M059J (cell line): ENCODE data around the gene PACS2. TPM values are rescaled to one million over a fixed set of nuclear protein-coding genes. Genes with fewer than 3 reads are reported as not detected.
"Not testable (repeated sequence)": the region's sequence is repeated elsewhere in the genome, so short reads cannot be mapped to it uniquely, and the experiment has no call there.

Source experiments
- DNase-seq: peaks from one replicate; pipeline ENCODE4 v3.0.0-alpha.2; 2012; ENCODE audit warnings: low read depth
- total RNA-seq: library from RNA; depleted of rRNA; stranded (reverse); fragments of >200 nt; shearing (Covaris generic); gene quantifications from 2 replicates; pipeline ENCODE4 v1.2.3, GENCODE V29; 2014

PACS2 gene
- total RNA-seq, 1 experiment from 2014 or later: 24.7 TPM

DNA sequence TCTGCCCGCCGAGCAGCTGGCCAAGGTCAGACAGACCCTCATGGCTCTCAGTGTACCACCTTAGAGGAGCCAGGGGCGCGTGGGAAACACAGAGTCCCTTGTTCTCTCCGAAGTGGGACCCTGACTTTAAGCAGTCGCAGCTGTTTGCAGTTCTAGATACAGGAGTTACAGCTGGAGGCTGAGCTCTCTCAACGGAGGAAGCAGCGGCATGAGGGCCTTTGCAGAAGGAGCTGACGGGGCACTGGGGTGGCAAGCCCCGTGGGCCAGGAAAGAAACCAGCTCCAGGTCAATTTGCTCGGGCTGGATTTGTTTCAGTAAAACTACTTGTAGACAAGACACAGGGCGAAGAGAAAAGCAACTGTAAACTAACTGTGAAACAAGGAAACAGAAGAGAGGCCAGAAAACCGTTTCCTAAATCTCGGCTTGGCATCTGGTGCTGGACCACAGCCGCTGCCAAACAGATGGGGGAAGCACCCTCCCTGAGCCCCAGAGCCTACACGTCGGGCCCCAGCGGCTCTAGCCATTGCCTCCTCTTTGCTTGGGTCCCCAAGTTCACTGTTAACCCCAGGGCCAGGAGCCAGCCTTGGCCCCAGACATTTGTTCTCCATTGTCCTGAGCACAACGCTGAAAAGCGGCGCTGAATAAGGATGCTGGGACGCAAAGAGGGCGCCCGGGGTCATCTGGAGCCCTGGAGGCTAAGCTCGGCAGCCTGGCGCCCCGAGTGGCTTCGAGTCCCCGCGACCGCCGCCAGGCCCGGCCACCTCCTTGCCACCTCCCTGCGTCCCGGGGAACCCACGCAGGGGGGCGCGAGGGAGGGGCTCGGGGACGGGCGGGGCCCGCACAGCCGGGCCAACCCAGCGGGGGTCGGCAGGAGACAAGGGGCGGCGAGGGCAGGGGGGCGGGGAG lies 914 bp upstream of the PACS2 start:
- DNase-seq: no peak

GRCh38 chr14:105315211-105315721 lies 718 bp downstream of the PACS2 start:
- no peak for DNase-seq

GRCh38 chr14:105315941-105316576 lies 1.5 kb downstream of the PACS2 start:
- DNase-seq: peak; percentile 51

DNA sequence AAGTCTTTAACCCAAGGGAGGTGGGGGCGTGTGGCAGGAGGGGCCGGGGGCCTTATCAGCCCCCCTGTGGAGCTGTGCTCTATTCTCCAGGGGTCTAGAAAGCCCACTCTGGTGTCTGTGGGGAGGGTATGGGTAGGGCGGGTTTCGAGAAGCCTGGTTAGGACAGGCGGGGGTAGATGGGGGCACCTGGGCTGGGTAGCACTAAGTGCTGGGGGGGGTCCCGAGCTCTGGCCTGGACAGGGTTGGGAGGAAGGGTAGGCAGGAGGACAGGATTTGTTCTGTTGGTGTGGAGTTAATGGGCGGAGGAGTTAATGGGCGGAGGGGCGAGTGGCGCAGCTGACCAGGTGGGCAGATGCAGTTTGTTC lies 2.0 kb downstream of the PACS2 start:
- no peak for DNase-seq

- DNase-seq: no peak
These were observed 2.5 kb downstream of the PACS2 start for GRCh38 chr14:105316968-105317510.

GRCh38 chr14:105317546-105317945 lies 3.0 kb downstream of the PACS2 start:
- DNase-seq: no peak

GRCh38 chr14:105322791-105323556 lies 8.4 kb downstream of the PACS2 start:
- no peak for DNase-seq

GRCh38 chr14:105323663-105324062 lies 9.1 kb downstream of the PACS2 start:
- no peak for DNase-seq

GRCh38 chr14:105324080-105324778 lies 9.7 kb downstream of the PACS2 start:
- no peak for DNase-seq

DNA sequence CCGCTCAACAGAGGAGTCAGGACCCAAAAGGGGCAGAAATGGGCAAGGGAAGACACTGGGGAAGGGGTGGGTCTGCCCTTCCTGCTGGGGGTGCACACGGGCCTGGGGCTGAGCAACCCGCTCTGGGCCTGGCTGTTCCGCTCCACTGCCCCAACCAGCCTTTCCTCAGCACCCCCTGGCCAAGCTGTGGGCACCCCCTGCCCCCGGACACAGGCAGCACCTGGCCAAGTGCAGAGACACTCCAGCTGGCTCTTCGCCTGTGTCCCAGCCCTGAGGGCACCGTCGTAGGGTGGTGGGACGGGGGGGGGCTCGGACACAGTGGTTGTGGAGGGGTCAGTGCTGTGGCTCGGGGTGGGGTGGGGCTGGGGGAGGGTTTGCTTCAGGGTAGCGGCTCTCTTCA lies 10.3 kb downstream of the PACS2 start:
- DNase-seq: no peak

GRCh38 chr14:105325303-105325702 lies 10.8 kb downstream of the PACS2 start:
- DNase-seq: no peak

DNA sequence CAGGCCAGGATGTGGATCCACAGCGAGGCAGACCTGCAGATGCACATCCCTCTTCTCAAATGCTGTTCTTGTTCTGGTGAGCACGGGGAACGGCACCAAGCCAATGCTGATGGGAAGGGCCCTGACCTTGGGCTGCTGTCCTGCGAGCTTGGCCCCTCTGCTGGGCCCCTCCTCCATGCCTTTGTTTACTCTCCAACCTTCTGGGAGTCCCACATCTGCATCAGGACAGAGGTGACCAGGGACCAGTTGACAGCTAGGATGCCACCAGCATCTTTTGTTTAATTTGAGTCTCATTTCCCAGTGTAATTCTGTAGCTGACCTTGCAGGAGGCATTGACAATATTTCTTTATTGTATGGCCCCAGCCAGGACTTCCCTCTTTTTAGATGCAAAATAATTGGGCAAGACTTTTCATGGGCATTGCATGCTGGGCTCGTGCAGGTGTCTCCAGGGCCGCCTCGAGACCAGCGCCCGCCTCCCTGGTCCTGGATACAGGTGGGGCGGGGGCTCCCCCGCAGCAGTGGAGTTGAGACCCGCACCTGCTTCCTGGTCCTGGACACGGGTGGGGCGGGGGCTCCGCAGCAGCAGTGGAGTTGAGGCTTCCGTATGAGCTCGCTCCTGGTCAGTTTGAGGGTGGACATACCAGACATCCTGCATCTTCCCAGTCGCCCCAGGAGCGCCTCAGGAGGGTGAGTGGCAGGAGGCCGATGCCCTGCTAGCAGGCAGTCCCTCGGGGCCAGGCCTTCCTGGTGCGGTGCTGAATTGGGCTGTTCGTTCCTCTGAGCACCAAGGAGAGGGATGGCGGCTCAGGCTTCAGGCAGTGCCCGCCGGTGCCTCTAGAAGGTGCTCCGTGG lies 11.4 kb downstream of the PACS2 start:
- DNase-seq: no peak

- no peak for DNase-seq
These were observed 12.0 kb downstream of the PACS2 start for GRCh38 chr14:105326568-105326867.

DNA sequence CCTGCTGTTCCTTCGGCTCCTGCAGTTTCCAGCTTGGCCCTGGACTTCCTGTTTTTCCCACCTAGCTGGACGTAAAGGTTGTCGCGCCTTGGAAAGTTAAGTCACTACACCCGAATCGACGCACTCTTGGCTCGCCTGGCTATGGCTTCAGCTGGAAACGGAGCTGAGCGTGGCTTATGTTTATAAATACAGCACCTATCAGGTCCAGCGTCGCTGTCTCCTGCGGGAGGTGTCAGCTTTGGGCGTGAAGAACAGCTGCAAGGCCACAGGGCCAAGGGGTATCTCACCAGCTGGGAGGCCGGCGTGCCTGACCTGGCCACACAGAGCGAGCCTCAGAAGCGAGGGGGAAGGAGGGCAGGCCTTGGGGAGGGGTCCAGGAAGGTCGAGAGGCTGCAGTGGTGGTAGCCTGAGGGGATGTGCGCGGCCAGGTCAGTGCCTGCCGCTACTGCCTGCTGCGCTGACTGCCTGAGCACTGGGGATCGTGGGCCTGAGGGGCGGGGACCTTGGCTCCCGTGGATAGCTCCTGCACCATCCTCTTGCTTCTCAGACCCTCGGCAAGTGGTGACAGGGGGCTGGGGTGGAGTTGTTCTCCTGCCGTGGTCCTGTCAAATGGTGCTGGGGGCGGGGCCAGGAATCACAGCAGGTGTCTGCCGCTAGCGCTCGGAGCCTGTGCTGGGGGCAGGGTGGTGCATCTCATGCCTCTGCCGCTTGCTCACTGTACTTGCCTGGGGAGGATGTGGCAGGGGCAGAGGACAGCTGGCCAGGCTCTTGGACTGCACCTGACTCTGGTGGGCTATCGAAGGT lies 12.5 kb downstream of the PACS2 start:
- no peak for DNase-seq

DNA sequence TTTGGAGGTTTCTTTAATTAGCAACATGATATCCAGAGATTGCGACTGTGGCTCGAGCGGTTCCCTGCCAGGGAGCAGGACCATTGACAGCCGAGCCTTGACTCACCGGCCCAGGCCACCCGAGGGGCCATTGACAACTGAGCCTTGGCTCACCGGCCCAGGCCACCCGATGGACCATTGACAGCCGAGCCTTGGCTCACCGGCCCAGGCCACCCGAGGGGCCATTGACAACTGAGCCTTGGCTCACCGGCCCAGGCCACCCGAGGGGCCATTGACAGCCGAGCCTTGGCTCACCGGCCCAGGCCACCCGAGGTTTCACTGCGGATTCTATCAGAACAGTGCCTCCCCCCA lies 13.1 kb downstream of the PACS2 start:
- not testable (repeated sequence) for DNase-seq

DNA sequence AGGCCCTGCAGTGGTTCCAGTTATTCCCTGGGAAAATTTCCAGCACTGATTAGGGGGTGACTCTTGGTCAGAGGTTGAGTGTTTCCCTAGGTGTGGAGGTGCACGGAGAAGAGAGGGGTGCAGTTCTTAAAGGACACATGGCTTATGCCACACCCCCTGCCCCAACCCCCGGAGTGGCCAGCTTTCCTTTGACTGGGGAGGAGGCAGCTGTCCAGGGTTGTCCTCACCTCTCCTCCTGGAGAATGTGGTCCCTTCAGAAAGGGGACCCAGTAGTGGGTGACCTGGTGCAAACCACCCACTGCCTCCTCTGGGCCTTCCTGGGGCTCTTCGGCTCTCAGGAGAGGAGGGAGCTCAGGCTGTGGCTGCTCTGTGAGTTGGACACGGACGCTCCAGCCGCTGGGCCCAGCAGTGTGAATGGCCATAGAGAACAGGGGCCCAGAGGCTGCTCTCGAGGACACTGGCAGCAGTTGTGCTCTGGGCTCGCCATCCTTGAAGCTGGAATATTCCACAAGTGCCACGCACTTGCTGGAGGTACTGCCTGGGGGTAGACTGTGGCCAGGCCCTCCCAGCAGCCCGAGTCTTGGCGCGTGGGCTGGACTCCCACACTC lies 13.6 kb downstream of the PACS2 start:
- DNase-seq: no peak

DNA sequence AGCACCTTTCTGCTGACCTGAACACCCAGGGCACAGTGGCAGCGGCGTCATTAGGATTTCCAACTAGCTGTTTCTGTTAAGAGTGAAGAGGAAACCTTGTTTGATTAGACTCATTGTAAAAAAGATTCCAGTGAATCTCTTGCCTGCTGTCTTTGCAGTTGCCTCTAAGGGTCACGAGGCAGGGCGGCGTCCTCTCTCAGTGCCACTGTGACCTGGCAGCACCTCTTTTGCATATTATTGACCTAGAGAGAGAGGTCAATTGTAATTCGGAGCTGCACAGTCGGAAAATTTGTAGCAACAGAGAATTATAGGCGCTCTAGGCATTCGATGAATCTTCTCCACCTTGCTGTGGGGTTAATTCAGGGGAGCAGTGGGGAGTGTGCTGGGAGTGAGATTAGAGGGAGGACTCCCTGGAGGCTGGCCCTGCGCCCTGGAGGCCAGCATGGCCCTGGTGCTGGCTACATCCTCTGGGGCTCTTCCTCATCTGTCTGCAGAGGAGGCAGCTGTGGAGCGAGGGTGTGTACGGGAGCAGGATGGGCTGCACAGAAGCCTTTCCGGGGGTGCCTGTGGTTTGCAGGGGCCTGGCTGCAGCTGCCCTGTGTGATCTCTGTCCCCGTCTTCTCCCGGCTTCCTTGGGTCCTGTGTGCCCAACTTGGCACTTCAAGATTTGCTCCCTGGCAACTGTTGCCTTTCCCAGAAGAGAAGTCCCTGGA lies 14.3 kb downstream of the PACS2 start:
- no peak for DNase-seq

GRCh38 chr14:105329411-105330150 lies 15.0 kb downstream of the PACS2 start:
- DNase-seq: no peak
